HL-60/S4 treated with phorbol 12-myristate 13-acetate at 8.2 ng/mL for 4 days and 3 days (cell line): ENCODE data around the gene NEMF.

Source experiments
- in situ Hi-C: fragments of 300-500 bp; cut with MboI; formaldehyde crosslinking; loops from 2 replicates; pipeline ENCODE4 v1.15.0; 2022; ENCODE audit warnings: low sequenced_read_pairs

Gene NEMF

DNA sequence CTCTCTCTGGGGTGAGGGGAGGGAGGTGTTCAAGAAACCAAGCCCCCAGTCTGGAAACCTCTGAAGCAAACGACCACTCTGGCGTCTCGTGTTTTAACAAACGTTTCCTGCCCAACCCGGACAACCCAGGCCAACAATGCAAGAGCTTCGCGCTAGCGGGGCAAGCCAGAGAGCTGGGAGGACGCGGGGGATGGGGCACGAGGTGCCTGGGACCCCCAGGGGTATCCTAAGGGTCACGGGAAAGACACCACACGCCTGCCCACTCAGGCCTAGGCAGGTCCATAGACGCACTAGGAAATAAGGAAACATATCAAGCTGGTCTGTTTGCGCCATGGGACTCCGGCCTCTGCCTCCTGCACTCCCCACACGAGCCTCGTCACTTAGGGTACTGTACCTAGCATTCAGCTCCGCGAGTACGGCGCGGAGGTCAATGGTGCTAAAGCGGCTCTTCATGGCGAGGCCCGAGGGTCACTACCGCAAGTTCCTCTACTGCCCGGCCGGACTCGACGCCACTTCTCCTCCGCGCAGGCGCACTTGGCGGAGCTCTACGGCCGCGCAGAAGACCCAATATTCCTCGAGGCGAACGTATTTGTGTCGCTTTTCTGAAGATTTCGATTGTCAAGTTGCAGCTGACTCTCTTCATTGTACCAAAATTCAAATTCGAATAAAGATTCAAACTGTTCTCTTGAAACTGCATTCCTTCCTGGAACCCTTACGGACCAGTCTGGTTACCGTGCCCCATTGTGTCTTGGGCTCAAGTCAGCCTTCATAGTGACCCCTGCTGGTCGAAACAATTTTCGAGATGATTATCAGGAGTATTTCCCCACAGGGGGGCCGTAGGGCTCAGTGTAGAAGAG, at the start of gene NEMF:
NEMF (minus strand) TSS at position 488 of the 857 bp plus-strand sequence; CDS start at position 453, 35 bp downstream.
- in situ Hi-C loops, result loop anchor here (25.0 kb wide), 1 partner anchor 260 kb away; the partner anchor contains the start of gene VCPKMT

- in situ Hi-C loops, result no loop called here
These were observed 48.4 kb upstream of the NEMF start for GRCh38 chr14:49900973-49901372.

DNA sequence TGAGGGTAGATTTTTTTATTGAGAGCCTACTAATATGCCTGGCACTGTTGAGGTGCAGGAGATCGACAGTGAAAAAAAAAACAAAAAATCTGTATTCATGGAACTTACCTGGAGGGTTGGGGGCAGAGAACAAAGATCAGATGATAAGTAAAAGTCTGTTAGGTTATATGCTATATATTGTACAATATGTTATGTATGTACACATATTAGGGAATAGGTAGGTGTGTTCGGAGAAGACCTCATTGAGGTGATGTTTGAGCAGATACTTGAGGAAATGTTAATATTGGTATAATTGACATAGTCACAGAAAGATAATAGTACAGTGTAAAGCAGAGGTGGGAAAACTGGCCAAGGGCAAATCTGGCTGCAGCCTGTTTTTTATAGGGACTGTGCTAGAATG, 45.9 kb upstream of the NEMF start:
- in situ Hi-C loops, result loop anchor here (25.0 kb wide), 1 partner anchor 164 kb away; no protein-coding TSS in a partner anchor

DNA sequence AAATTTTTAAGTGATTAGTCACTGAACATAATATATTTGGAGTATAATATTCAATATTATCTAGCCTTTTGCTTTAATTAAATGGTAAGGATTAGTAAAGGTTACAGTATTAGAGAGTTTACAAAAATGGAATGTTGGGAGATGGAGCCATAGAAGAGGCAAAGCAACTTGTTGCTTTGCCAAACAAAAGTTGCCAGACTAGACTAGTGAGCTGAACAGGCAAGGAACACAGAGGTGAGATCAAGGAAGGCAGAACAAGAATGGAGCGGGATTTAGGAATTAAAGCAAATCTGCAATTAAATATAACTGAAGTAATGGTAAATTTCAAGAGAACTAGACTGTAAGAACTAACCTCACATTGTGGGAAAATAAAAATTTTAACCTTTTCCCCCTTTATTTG, 45.4 kb upstream of the NEMF start:
- in situ Hi-C loops, result loop anchor here (25.0 kb wide), 1 partner anchor 164 kb away; no protein-coding TSS in a partner anchor

- in situ Hi-C loops, result loop anchor here (25.0 kb wide), 1 partner anchor 165 kb away; no protein-coding TSS in a partner anchor
These were observed 44.8 kb upstream of the NEMF start for GRCh38 chr14:49897414-49897813.

GRCh38 chr14:49896966-49897365, 44.4 kb upstream of the NEMF start:
- in situ Hi-C loops, result loop anchor here (25.0 kb wide), 1 partner anchor 165 kb away; no protein-coding TSS in a partner anchor

DNA sequence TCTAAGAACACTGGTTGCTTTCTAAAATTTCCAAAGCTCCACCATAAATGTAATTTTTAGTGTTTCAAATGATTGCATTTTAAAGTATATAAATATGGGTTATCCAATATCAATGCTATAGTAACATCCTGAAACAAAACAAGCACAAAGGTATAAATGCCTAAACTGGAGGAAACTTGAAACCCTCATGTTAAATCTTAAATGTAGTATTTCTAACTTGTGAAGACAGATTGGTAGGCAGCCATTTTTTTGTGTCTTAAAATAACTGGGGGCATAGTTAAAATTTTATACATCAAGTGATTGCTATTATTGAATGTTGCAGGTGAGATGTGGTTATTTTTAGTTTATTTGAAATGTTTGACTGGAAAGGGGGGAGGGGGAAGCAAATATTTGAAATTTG, 43.7 kb upstream of the NEMF start:
- in situ Hi-C loops, result loop anchor here (25.0 kb wide), 1 partner anchor 166 kb away; no protein-coding TSS in a partner anchor

DNA sequence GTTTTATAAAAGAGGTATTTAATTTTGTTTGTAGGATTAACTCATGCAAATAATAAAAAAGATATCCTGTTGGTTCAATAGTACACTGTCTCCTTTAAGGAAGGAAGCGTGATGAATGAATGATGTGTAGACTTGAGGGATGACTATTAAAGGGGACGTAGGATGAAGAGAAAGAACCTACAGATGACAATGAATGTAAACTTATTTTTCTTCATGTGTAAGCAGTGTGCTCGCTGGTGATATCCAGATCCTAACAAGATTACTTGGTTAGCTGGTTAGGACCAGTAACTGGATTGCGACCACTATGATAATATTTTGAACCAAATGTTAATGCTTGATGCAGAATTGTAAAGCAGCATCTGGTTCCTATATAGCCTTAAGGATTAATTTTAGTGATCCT, 42.9 kb upstream of the NEMF start:
- in situ Hi-C loops, result loop anchor here (25.0 kb wide), 1 partner anchor 167 kb away; no protein-coding TSS in a partner anchor

GRCh38 chr14:49894214-49895107, 41.9 kb upstream of the NEMF start:
- in situ Hi-C loops, result loop anchor here (25.0 kb wide), 1 partner anchor 168 kb away; no protein-coding TSS in a partner anchor

DNA sequence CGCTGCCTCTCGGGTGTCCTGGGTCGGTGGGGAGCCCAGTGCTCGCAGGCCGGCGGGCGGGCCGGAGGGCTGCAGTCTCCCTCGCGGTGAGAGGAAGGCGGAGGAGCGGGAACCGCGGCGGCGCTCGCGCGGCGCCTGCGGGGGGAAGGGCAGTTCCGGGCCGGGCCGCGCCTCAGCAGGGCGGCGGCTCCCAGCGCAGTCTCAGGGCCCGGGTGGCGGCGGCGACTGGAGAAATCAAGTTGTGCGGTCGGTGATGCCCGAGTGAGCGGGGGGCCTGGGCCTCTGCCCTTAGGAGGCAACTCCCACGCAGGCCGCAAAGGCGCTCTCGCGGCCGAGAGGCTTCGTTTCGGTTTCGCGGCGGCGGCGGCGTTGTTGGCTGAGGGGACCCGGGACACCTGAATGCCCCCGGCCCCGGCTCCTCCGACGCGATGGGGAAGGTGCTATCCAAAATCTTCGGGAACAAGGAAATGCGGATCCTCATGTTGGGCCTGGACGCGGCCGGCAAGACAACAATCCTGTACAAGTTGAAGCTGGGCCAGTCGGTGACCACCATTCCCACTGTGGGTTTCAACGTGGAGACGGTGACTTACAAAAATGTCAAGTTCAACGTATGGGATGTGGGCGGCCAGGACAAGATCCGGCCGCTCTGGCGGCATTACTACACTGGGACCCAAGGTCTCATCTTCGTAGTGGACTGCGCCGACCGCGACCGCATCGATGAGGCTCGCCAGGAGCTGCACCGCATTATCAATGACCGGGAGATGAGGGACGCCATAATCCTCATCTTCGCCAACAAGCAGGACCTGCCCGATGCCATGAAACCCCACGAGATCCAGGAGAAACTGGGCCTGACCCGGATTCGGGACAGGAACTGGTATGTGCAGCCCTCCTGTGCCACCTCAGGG, 41.0 kb upstream of the NEMF start:
- in situ Hi-C loops, result loop anchor here (25.0 kb wide), 1 partner anchor 169 kb away; no protein-coding TSS in a partner anchor

- in situ Hi-C loops, result loop anchor here (25.0 kb wide), 1 partner anchor 170 kb away; no protein-coding TSS in a partner anchor
These were observed 40.2 kb upstream of the NEMF start, which contains the start of gene ARF6 for GRCh38 chr14:49892636-49893308. Gene ARF6 (plus strand): TSS chr14:49893082. CDS start chr14:49893737, 655 bp downstream.

GRCh38 chr14:49892301-49892635, 39.7 kb upstream of the NEMF start:
- in situ Hi-C loops, result loop anchor here (25.0 kb wide), 1 partner anchor 170 kb away; no protein-coding TSS in a partner anchor

DNA sequence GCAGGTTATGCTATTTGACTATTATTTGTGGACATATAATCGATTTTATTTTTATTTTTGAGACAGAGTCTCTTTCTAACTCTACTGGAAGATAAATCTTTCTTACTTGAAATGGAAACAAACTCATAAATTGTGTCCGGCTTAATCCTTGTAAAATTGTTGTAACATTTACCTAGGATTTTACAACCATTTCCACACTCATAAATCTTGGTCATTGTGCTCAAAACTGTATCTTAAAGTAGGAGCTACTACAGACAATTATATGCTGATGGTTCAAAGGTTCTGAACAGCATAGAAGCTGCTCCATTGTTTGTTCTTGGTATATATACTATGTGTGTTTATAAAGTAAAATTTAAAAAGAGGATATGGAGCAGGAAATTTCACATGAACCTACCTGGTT, 35.7 kb upstream of the NEMF start:
- in situ Hi-C loops, result loop anchor here (25.0 kb wide), 1 partner anchor 174 kb away; no protein-coding TSS in a partner anchor

DNA sequence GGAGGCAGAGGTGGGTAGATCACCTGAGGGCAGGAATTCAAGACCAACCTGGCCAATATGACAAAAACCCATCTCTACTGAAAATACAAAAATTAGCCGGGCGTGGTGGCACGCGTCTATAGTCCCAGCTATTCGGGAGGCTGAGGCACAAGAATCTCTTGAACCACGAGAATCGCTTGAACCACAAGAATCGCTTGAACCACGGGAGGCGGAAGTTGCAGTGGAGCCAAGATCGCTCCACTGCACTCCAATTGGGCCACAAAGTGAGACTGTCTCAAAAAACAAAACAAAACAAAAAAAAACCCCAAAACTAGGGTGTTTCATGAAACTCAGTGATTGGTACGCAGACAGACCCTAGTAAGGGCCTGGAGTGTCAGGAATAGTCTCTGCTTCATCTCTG, 33.9 kb upstream of the NEMF start:
- in situ Hi-C loops, result loop anchor here (25.0 kb wide), 1 partner anchor 176 kb away; no protein-coding TSS in a partner anchor

DNA sequence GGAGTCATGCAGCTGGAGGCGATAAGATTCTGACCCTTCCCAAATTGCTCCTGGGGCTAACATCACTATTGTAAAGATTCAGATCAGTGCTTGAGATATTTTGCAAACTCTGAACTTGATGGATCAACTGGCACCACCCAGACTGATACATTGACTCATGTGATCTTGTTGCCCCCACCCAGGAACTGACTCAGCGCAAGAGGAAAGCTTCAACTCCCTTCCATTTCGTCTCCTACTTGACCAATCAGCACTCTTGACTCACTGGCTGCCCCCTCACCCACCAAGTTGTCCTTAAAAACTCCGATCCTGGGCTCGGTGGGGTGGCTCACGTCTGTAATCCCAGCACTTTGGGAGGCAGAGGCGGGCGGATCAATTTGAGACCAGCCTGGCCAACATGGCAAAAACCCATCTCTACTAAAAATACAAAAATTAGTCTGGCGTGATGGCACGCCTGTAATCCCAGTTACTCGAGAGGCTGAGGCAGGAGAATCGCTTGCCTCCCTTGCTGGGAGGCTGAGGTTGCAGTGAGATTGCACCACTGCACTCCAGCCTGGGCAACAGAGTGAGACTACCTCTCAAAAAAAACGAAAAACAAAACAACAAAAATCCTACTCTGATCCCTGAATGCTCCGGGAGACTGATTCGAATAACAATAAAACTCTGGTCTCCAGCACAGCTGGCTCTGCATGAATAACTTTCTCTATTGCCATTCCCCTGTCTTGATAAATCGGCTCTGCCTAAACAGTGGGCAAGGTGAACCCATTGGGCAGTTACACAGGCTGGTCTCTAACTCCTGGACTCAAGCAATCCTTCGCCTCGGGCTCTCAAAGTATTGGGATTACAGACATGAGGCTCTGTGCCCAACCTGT, 30.5 kb upstream of the NEMF start:
- in situ Hi-C loops, result loop anchor here (25.0 kb wide), 1 partner anchor 179 kb away; no protein-coding TSS in a partner anchor

- in situ Hi-C loops, result loop anchor here (25.0 kb wide), 1 partner anchor 181 kb away; no protein-coding TSS in a partner anchor
These were observed 28.9 kb upstream of the NEMF start for GRCh38 chr14:49881350-49882001.

DNA sequence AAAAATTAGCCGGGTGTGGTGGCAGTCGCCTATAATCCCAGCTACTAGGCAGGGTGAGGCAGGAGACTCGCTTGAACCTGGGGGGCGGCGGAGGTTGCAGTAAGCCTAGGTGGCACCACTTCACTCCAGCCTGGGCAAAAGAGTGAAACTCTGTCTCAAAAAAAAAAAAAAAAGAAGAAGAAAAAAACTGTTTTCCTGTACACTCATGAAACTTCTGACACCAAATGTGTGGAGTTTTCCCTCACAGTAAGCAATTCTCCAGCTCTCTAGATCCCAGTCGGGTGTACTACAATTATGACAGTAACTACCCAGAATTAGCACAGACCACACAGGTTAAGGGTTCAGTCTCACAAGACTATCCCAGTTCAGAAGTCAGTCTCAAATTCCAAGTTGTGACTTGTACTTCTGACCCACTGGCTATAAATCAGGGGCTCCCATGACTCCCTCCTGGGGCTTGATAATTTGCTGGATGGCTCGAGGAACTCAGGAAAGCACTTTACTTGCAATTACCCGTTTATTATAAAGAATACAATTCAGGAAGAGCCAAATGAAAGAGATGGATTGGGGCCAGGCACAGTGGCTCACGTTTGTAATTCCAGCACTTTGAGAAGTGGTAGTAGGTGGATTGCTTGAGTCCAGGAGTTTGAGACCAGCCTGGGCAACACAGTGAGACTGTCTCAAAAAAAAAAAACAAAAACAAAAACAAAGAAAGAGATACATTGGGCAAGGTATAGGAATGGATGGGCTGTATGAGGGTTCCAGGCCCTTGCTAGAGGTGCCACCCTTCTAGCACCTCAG, 27.9 kb upstream of the NEMF start:
- in situ Hi-C loops, result loop anchor here (25.0 kb wide), 1 partner anchor 182 kb away; no protein-coding TSS in a partner anchor
